Neural crest cell (in vitro differentiated cells): ENCODE measurements around the gene IL22RA2. TPM values are rescaled to one million over a fixed set of nuclear protein-coding genes. Genes with fewer than 3 reads are reported as not detected.

Experiments
- DNase-seq: peaks from one replicate; pipeline ENCODE4 v3.0.0; 2021; ENCODE audit warnings: low read depth, mixed read lengths, low spot score
- H3K27ac Mint-ChIP-seq: one replicate; pipeline ENCODE4 v1.8.0; 2021; ENCODE audit warnings: mild to moderate bottlenecking, mixed read lengths; ENCODE audit not compliant: unreplicated experiment
- H3K27me3 Mint-ChIP-seq: 2 replicates; pipeline ENCODE4 v1.8.0; 2021; ENCODE audit warnings: low read depth, mild to moderate bottlenecking, mixed read lengths
- H3K36me3 Mint-ChIP-seq: 2 replicates; pipeline ENCODE4 v1.8.0; 2021; ENCODE audit warnings: low read depth, mild to moderate bottlenecking, mixed read lengths
- H3K4me1 Mint-ChIP-seq: 2 replicates; pipeline ENCODE4 v1.8.0; 2021; ENCODE audit warnings: mixed read lengths
- H3K4me3 Mint-ChIP-seq: one replicate; pipeline ENCODE4 v1.8.0; 2021; ENCODE audit warnings: mild to moderate bottlenecking, mixed read lengths
- H3K9me3 Mint-ChIP-seq: 2 replicates; pipeline ENCODE4 v1.8.0; 2021; ENCODE audit warnings: mixed read lengths
- total RNA-seq: library from RNA; stranded (reverse); gene quantifications from 2 replicates; pipeline ENCODE4 v1.2.1, GENCODE V29; 2021
- TF ChIP-seq, protein P1 (sequence below): fragments of 200-600 bp; sonication (generic); conservative IDR thresholded peaks from 2 replicates; pipeline ENCODE4 v1.5.0; 2021; ENCODE audit warnings: antibody characterized with exemption, mild to moderate bottlenecking

The IL22RA2 gene
- total RNA-seq, 1 donor from 2014 or later: not detected

DNA sequence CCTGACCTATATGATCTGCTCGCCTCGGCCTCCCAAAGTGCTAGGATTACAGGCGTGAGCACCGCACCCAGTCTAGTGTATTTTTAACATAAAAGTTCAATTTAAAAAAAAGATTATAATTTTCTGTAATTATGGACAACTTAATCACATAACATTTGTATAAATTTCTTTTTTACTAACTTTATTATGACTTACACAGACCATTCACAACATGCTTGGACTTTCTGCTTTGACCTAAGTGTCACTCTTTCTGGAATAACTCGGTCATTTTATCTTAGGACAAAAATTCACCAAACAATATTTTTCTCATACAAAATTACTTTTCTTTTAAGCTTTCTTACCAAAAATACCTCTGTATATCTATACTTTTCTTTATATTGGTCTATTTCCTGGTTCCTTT lies 15.4 kb upstream of the IL22RA2 start:
- no peaks in the 10 kb centered on the region for H3K4me1 Mint-ChIP-seq
- H3K9me3 Mint-ChIP-seq: peaks cover 6% of the 10 kb centered on the region
- H3K4me3 Mint-ChIP-seq: no peak overlapping the region
- DNase-seq: no peak
- no peaks in the 10 kb centered on the region for H3K27me3 Mint-ChIP-seq
- no peak overlapping the region for H3K27ac Mint-ChIP-seq
- H3K36me3 Mint-ChIP-seq: peaks cover 14% of the 10 kb centered on the region
- TF ChIP-seq, protein P1, sequence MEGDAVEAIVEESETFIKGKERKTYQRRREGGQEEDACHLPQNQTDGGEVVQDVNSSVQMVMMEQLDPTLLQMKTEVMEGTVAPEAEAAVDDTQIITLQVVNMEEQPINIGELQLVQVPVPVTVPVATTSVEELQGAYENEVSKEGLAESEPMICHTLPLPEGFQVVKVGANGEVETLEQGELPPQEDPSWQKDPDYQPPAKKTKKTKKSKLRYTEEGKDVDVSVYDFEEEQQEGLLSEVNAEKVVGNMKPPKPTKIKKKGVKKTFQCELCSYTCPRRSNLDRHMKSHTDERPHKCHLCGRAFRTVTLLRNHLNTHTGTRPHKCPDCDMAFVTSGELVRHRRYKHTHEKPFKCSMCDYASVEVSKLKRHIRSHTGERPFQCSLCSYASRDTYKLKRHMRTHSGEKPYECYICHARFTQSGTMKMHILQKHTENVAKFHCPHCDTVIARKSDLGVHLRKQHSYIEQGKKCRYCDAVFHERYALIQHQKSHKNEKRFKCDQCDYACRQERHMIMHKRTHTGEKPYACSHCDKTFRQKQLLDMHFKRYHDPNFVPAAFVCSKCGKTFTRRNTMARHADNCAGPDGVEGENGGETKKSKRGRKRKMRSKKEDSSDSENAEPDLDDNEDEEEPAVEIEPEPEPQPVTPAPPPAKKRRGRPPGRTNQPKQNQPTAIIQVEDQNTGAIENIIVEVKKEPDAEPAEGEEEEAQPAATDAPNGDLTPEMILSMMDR: no peak

DNA sequence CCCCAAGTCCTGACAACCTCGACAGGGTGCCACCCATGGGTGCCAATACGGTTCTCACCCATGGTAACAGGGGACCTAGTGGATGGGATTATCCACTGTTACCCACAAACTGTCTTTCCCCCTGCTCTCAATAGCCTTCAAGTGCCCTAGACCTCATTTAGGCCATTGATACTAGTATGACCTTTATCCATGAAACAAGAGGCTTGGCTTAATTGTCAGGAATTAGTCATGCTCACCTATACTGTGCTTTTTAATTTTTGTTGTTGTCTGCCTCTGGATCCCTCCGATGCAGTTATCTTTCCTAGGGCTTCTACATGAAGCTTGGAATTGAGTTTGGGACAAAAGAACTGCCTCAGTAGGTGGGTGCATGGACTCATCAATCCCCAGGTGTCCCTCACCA lies 11.8 kb upstream of the IL22RA2 start:
- Mint-ChIP-seq H3K9me3 (peaks cover 8% of the 10 kb centered on the region), H3K27me3 (no peaks in the 10 kb centered on the region), H3K27ac (no peak overlapping the region), H3K4me1 (no peaks in the 10 kb centered on the region), H3K4me3 (no peak overlapping the region), H3K36me3 (peaks cover 22% of the 10 kb centered on the region)
- TF ChIP-seq, protein P1: no peak
- DNase-seq: no peak

DNA sequence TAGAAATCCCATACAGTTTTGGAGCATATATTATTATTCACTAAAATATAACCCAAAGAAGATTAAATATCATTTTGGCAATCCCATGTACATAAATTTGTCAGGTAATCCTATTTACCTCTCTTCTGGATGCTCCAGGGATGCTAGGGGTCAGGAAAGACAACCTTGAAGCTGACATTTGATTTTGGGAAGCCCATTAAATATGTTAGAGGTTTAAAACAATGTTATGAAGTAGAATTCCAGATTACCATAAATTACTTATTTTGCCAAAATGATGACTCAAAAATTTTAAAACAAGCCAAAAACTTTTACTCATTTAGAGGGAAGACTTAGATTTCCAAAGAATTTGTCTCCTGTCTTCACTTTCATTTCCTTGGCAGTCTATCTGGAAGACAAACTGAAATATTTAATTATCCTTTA lies 9.2 kb upstream of the IL22RA2 start:
- Mint-ChIP-seq H3K27me3 (no peaks in the 10 kb centered on the region), H3K4me3 (no peak overlapping the region), H3K36me3 (peaks cover 21% of the 10 kb centered on the region), H3K4me1 (no peaks in the 10 kb centered on the region), H3K9me3 (peaks cover 13% of the 10 kb centered on the region), H3K27ac (no peak overlapping the region)
- TF ChIP-seq, protein P1: no peak
- DNase-seq: no peak

DNA sequence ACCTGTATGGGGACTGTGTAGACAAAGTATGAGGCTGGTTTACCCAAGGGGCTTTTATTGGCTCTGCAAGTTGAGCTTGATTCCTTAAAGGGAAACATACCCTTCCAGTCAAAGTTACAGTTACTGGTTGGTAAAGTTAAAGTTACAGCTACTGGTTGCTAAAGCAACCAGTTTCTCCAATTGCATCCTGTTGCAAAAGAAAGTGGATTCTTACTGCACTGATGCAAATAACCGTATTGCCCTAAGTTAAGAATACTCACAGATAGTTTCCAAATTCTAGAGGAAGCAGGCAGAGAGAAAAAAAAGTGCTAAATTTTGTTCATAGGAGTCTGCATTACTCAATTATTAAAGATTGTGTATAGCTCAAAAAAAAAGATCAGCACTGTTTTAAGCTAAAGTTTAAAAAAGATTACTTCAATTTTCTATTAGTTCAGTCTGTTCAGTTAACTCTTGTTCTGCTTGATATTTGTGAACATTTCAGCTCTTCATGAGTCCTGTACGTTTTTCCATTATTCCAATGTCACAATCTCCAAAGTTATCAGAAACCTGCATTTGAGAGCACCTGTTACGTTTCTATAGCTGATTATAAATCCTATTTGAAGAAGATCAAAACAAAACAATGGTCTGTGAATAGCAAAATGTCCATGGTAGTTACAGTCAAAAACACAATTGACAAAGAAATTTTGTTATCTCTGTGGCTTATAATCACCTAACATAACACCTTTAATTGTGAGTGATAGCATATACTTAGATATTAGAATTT lies 8.6 kb upstream of the IL22RA2 start:
- TF ChIP-seq, protein P1: no peak
- H3K27ac Mint-ChIP-seq: no peak overlapping the region
- H3K4me3 Mint-ChIP-seq: no peak overlapping the region
- no peaks in the 10 kb centered on the region for H3K27me3 Mint-ChIP-seq
- DNase-seq: no peak
- H3K4me1 Mint-ChIP-seq: no peaks in the 10 kb centered on the region
- peaks cover 19% of the 10 kb centered on the region for H3K36me3 Mint-ChIP-seq
- H3K9me3 Mint-ChIP-seq: peaks cover 13% of the 10 kb centered on the region

DNA sequence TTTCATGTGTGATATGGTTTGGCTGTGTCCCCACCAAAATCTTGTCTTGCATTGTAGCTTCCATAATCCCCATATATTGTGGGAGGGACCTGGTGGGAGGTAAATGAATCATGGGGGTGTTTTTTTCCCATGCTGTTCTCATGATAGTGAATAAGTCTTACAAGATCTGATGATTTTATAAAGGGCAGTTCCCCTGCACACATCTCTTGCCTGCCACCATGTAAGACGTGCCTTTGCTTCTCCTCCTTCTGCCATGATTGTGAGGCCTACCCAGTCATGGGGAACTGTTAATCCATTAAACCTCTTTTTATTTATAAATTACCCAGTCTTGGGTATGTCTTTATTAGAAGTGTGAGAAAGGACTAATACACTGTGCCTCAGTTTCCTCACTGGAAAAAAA lies 4.2 kb upstream of the IL22RA2 start:
- peaks cover 11% of the 10 kb centered on the region for H3K9me3 Mint-ChIP-seq
- H3K36me3 Mint-ChIP-seq: peaks cover 14% of the 10 kb centered on the region
- DNase-seq: no peak
- no peaks in the 10 kb centered on the region for H3K27me3 Mint-ChIP-seq
- H3K27ac Mint-ChIP-seq: no peak overlapping the region
- TF ChIP-seq, protein P1: no peak
- H3K4me1 Mint-ChIP-seq: no peaks in the 10 kb centered on the region
- H3K4me3 Mint-ChIP-seq: no peak overlapping the region
